HepG2 (cell line): ENCODE measurements around the gene RACGAP1. TPM values are rescaled to one million over a fixed set of nuclear protein-coding genes. Genes with fewer than 3 reads are reported as not detected.

Experiments
- ATAC-seq: fragments of 200-7000 bp; cut with Tn5 transposase; 3 replicates; pipeline ENCODE4 v1.9.1; 2020; ENCODE audit warnings: mild to moderate bottlenecking, moderate library complexity
- BruUV-seq: library from RNA; stranded (reverse); fragments of 400-500 nt; replicated peaks from 2 replicates; lab custom pipeline; 2021; lab: Mats Ljungman, UMichigan
- CTCF ChIA-PET: fragments of 300-600 bp; formaldehyde crosslinking; extraction: SDS; loops from one replicate; lab custom pipeline; 2021; ENCODE audit warnings: low total read pairs, inconsistent platforms, low intra/inter-chr PET ratio; lab: Yijun Ruan, JAX
- POLR2A ChIA-PET: fragments of 350-600 bp; sonication (Branson Sonifier 250); formaldehyde crosslinking; loops from one replicate; lab custom pipeline; 2020; ENCODE audit warnings: antibody characterized with exemption, inconsistent platforms; lab: Yijun Ruan, JAX
- DNase-seq: peaks from one replicate; pipeline ENCODE4 v3.0.0-alpha.2; 2015; ENCODE audit warnings: low spot score
- FAIRE-seq: peaks from 3 replicates; lab custom pipeline; 2011; peaks lifted over from hg19 to GRCh38; lab: Jason Lieb, UNC
- H2AFZ ChIP-seq: one replicate; pipeline ENCODE4 v1.6.1; 2011; ENCODE audit warnings: low read length, inconsistent platforms
- H3K27ac ChIP-seq: fragments of 300-600 bp; 3 replicates; pipeline ENCODE4 v1.8.0; 2011; ENCODE audit warnings: mixed run types, mild to moderate bottlenecking, mixed read lengths, low read length, inconsistent platforms; ENCODE audit not compliant: insufficient read depth; ENCODE audit errors: extremely low read length
- H3K27me3 ChIP-seq, 2 experiments: fragments of 200-600 bp in 1 of 2; 2 replicates in 1 of 2; 3 replicates in 1 of 2; pipeline versions ENCODE4 v1.6.0 to v1.8.0; 2011; ENCODE audit warnings: low read length in 2 of 2, mild to moderate bottlenecking in 2 of 2, moderate library complexity in 2 of 2, inconsistent platforms in 1 of 2; ENCODE audit not compliant: insufficient read depth in 2 of 2, control insufficient read depth in 1 of 2
- H3K36me3 ChIP-seq, 2 experiments: fragments of 200-600 bp in 1 of 2; replicated peaks in 1 of 2; 2 replicates in 1 of 2; 3 replicates in 1 of 2; pipeline versions ENCODE4 v1.5.1 to v1.8.0; 2011; ENCODE audit warnings: low read length in 2 of 2, inconsistent platforms in 1 of 2; ENCODE audit not compliant: insufficient read depth in 2 of 2, control insufficient read depth in 1 of 2
- H3K4me1 ChIP-seq: 2 replicates; pipeline ENCODE4 v1.5.1; 2012; ENCODE audit warnings: low read length, inconsistent platforms; ENCODE audit not compliant: insufficient read depth
- H3K4me2 ChIP-seq: 2 replicates; pipeline ENCODE4 v1.6.0; 2011; ENCODE audit warnings: low read depth, low read length, inconsistent platforms
- H3K4me3 ChIP-seq, 3 experiments: fragments of 200-600 bp in 1 of 3; sonication (generic), shearing (Covaris generic) in 1 of 3; replicated peaks in 1 of 3; 2 replicates each; pipeline ENCODE4 v1.5.1; 2011 to 2016; ENCODE audit warnings: low read length in 3 of 3, inconsistent platforms in 2 of 3, low read depth in 2 of 3, mild to moderate bottlenecking in 2 of 3, control low read depth in 1 of 3, mixed read lengths in 1 of 3; ENCODE audit not compliant: insufficient read depth in 1 of 3
- H3K79me2 ChIP-seq: one replicate; pipeline ENCODE4 v1.6.1; 2011; ENCODE audit warnings: low read length, inconsistent platforms; ENCODE audit not compliant: insufficient read depth
- H3K9ac ChIP-seq: 2 replicates; pipeline ENCODE4 v1.6.0; 2011; ENCODE audit warnings: mild to moderate bottlenecking, low read depth, low read length, inconsistent platforms; ENCODE audit not compliant: insufficient read depth
- H3K9me3 ChIP-seq: 2 replicates; pipeline ENCODE4 v1.5.1; 2012; ENCODE audit warnings: mild to moderate bottlenecking, low read length
- H4K20me1 ChIP-seq: 2 replicates; pipeline ENCODE4 v1.6.0; 2011; ENCODE audit warnings: inconsistent platforms, mild to moderate bottlenecking, low read length, moderate library complexity; ENCODE audit not compliant: insufficient read depth
- CBX1 ChIP-seq: IDR thresholded peaks from one replicate; pipeline ENCODE4 v1.6.1; 2016; ENCODE audit warnings: antibody characterized with exemption, low read depth
- DNMT1 ChIP-seq: sonication (generic); formaldehyde crosslinking; IDR thresholded peaks from 2 replicates; pipeline ENCODE4 v1.5.1; 2020; ENCODE audit warnings: mild to moderate bottlenecking, missing genetic modification reagents
- DNMT3B ChIP-seq: conservative IDR thresholded peaks from 2 replicates; pipeline ENCODE4 v1.6.1; 2016; ENCODE audit warnings: missing biosample characterization, control low read depth
- GFI1 ChIP-seq: sonication (generic); formaldehyde crosslinking; IDR thresholded peaks from 2 replicates; pipeline ENCODE4 v1.5.0; 2020; ENCODE audit warnings: missing genetic modification reagents, mild to moderate bottlenecking, borderline replicate concordance
- HMG20B ChIP-seq: conservative IDR thresholded peaks from 2 replicates; pipeline ENCODE4 v1.6.1; 2016; ENCODE audit warnings: missing genetic modification reagents, missing compliant biosample characterization
- JUN ChIP-seq: sonication (generic); formaldehyde crosslinking; IDR thresholded peaks from 2 replicates; pipeline ENCODE4 v1.4.0; 2020; ENCODE audit warnings: mild to moderate bottlenecking, missing genetic modification reagents
- MBD4 ChIP-seq: IDR thresholded peaks from 2 replicates; pipeline ENCODE4 v1.6.1; 2012; ENCODE audit warnings: low read length, inconsistent platforms, borderline replicate concordance
- NAIF1 ChIP-seq: sonication (generic); formaldehyde crosslinking; IDR thresholded peaks from 2 replicates; pipeline ENCODE4 v1.5.0; 2020; ENCODE audit warnings: mild to moderate bottlenecking, missing genetic modification reagents, borderline replicate concordance
- SATB2 ChIP-seq: sonication (generic); formaldehyde crosslinking; IDR thresholded peaks from 2 replicates; pipeline ENCODE4 v1.5.0; 2020; ENCODE audit warnings: missing genetic modification reagents
- SMAD3 ChIP-seq: sonication (generic); formaldehyde crosslinking; IDR thresholded peaks from 2 replicates; pipeline ENCODE4 v1.4.0; 2020; ENCODE audit warnings: missing genetic modification reagents
- SOX13 ChIP-seq, 3 experiments: fragments of 450-650 bp in 1 of 3; sonication (generic) in 1 of 3; formaldehyde crosslinking in 1 of 3; IDR thresholded peaks in 2 of 3; conservative IDR thresholded peaks in 1 of 3; 2 replicates each; pipeline versions ENCODE4 v1.5.0 to v1.6.1; 2016 to 2020; ENCODE audit warnings: antibody characterized with exemption in 1 of 3, mild to moderate bottlenecking in 1 of 3, missing compliant biosample characterization in 1 of 3, missing genetic modification reagents in 1 of 3, moderate library complexity in 1 of 3
- TCF7 ChIP-seq: sonication (generic); IDR thresholded peaks from 2 replicates; pipeline ENCODE4 v1.6.1; 2016; ENCODE audit warnings: antibody characterized with exemption, low read depth
- UBTF ChIP-seq: sonication (generic); formaldehyde crosslinking; IDR thresholded peaks from 2 replicates; pipeline ENCODE4 v1.4.0; 2020; ENCODE audit warnings: mild to moderate bottlenecking, missing genetic modification reagents
- ZMYM4 ChIP-seq: sonication (generic); formaldehyde crosslinking; IDR thresholded peaks from 2 replicates; pipeline ENCODE4 v1.8.1; 2023; ENCODE audit warnings: mild to moderate bottlenecking, missing genetic modification reagents
- ZNF451 ChIP-seq: sonication (generic); formaldehyde crosslinking; IDR thresholded peaks from 2 replicates; pipeline ENCODE4 v1.5.0; 2020; ENCODE audit warnings: mild to moderate bottlenecking, missing genetic modification reagents
- ZNF510 ChIP-seq: sonication (generic); formaldehyde crosslinking; IDR thresholded peaks from 2 replicates; pipeline ENCODE4 v1.4.0; 2020; ENCODE audit warnings: low read depth, mild to moderate bottlenecking, missing genetic modification reagents
- ZNF550 ChIP-seq: sonication (generic); formaldehyde crosslinking; IDR thresholded peaks from 2 replicates; pipeline ENCODE4 v1.4.0; 2020; ENCODE audit warnings: mild to moderate bottlenecking, missing genetic modification reagents, borderline replicate concordance
- ZNF619 ChIP-seq: sonication (generic); formaldehyde crosslinking; IDR thresholded peaks from 2 replicates; pipeline ENCODE4 v1.4.0; 2020; ENCODE audit warnings: mild to moderate bottlenecking, missing genetic modification reagents
- ZNF629 ChIP-seq: sonication (generic); formaldehyde crosslinking; conservative IDR thresholded peaks from 2 replicates; pipeline ENCODE4 v1.5.0; 2020; ENCODE audit warnings: missing genetic modification reagents
- WGBS: methylation state at CpG from one replicate; pipeline ENCODE4 v1.1.6; 2017; ENCODE audit warnings: low lambda C conversion rate; 5-methylcytosine and 5-hydroxymethylcytosine counted together
- in situ Hi-C: cut with HindIII; loops from 2 replicates; pipeline ENCODE4 v1.10.0; 2017; ENCODE audit warnings: low pct_unique_long_range_greater_than_20kb; ENCODE audit not compliant: extremely low pct_ligation_motif_present
- intact Hi-C: fragments of 100-400 bp; cut with micrococcal nuclease; formaldehyde crosslinking; loops from one replicate; pipeline ENCODE4 v1.10.0; 2022; ENCODE audit not compliant: unreplicated experiment
- polyA plus RNA-seq, 8 experiments: library from polyadenylated mRNA; depleted of rRNA in 3 of 8; stranded (reverse) in 7 of 8; unstranded in 1 of 8; fragments of >200 nt; fragmentation: Illumina TruSeq in 4 of 8; extraction: Trizol in 4 of 8; gene quantifications; 2 replicates each; pipeline versions ENCODE4 v1.2.1 to v1.2.3, GENCODE V29; 2011 to 2016; ENCODE audit warnings: low read depth in 4 of 8, missing spikeins in 1 of 8, mixed read lengths in 1 of 8; ENCODE audit not compliant: insufficient read depth in 1 of 8
- total RNA-seq, 5 experiments: library from RNA; depleted of rRNA; stranded (reverse); fragments of >200 nt; fragmentation: Illumina TruSeq; extraction: Trizol; gene quantifications; 2 replicates each; pipeline ENCODE4 v1.2.3, GENCODE V29; 2016; ENCODE audit warnings: low read depth in 1 of 5

Gene RACGAP1
- total and polyA plus RNA-seq, 2 of the 13 experiments (the other 11 are each of a cell fraction or from before 2014, with no cell fraction given) = 16.7 to 57.9 TPM

- H3K79me2 ChIP-seq = no peaks in the 10 kb centered on the region
- ChIA-PET CTCF (no interaction called here), POLR2A (no interaction called here)
- H3K27me3 ChIP-seq = peaks cover 7 to 9% of the 10 kb centered on the region in 2 experiments; a peak in 3 of 5 replicates
- DNase-seq = no peak
- peaks cover 22% of the 10 kb centered on the region for H3K4me1 ChIP-seq
- FAIRE-seq = no peak
- no peak for TF ChIP-seq UBTF
- no peak for TF ChIP-seq NAIF1 (CRISPR knock-in tag)
- TF ChIP-seq DNMT3B (CRISPR knock-in tag) = no peak
- no peak for TF ChIP-seq DNMT1 (CRISPR knock-in tag)
- no peak for TF ChIP-seq ZNF451 (CRISPR knock-in tag)
- TF ChIP-seq TCF7 = no peak
- TF ChIP-seq ZNF510 = no peak
- TF ChIP-seq JUN (CRISPR knock-in tag) = no peak
- no peak for TF ChIP-seq HMG20B
- TF ChIP-seq ZNF629 (CRISPR knock-in tag) = no peak
- no peak for TF ChIP-seq CBX1
- TF ChIP-seq MBD4 = no peak
- TF ChIP-seq ZNF550 (CRISPR knock-in tag) = no peak
- TF ChIP-seq ZNF619 (CRISPR knock-in tag) = no peak
- no peak for TF ChIP-seq SOX13 (IDR thresholded peaks at IDR 0.05)
- TF ChIP-seq SOX13 (CRISPR knock-in tag; conservative IDR thresholded peaks at IDR 0.05 in 1 of 2, IDR thresholded peaks at IDR 0.05 in 1 of 2) = no peak
- TF ChIP-seq GFI1 = no peak
- TF ChIP-seq ZMYM4 (CRISPR knock-in tag) = no peak
- TF ChIP-seq SATB2 (CRISPR knock-in tag) = no peak
- TF ChIP-seq SMAD3 = no peak
- BruUV-seq = no TSS peak
- H3K36me3 ChIP-seq = no peaks in the 10 kb centered on the region
- H4K20me1 ChIP-seq = no peaks in the 10 kb centered on the region
- ATAC-seq = no peak
- intact Hi-C loops (loop anchor here (10.0 kb wide), 1 partner anchor 82 kb away; no protein-coding TSS in a partner anchor), in situ Hi-C loops (no loop called here)
- no peak overlapping the region for H3K27ac ChIP-seq
- no peak overlapping the region for H2AFZ ChIP-seq
- no peak overlapping the region for H3K4me3 ChIP-seq
- no peak overlapping the region for H3K4me2 ChIP-seq
- H3K9me3 ChIP-seq = no peaks in the 10 kb centered on the region
- H3K9ac ChIP-seq = no peak overlapping the region
- 28% methylated on average over 3 of the region's 3 CpGs for WGBS
Observed at GRCh38 chr12:49946497-49946896, 78.8 kb downstream of the RACGAP1 start.
